Activated T-helper 1 cell treated with anti-CD3 and anti-CD28 coated beads, Interleukin-12 subunit alpha, Interleukin-12 subunit beta, Interleukin-2, Interleukin-4 antibody, amounts not matched to agents 30 ng/mL and 10 ng/mL and 1 ng/mL, durations not matched to agents 14 hours and 24 hours and 36 hours (primary cell): ENCODE results near the gene PIGT. TPM values are rescaled to one million over a fixed set of nuclear protein-coding genes. Genes with fewer than 3 reads are reported as not detected.

ENCODE experiments used
- DNase-seq: peaks from one replicate; pipeline ENCODE4 v3.0.0; 2021; ENCODE audit warnings: low spot score
- H3K27ac Mint-ChIP-seq: one replicate; pipeline ENCODE4 v1.8.0; 2021; ENCODE audit warnings: mild to moderate bottlenecking, mixed read lengths
- H3K27me3 Mint-ChIP-seq: one replicate; pipeline ENCODE4 v1.8.0; 2022; ENCODE audit warnings: mild to moderate bottlenecking, moderate library complexity, mixed read lengths; ENCODE audit not compliant: insufficient read depth
- H3K36me3 Mint-ChIP-seq: one replicate; pipeline ENCODE4 v1.8.0; 2021; ENCODE audit warnings: low read depth, mixed read lengths
- H3K4me1 Mint-ChIP-seq: one replicate; pipeline ENCODE4 v1.8.0; 2021; ENCODE audit warnings: low read depth, mixed read lengths
- H3K4me3 Mint-ChIP-seq: one replicate; pipeline ENCODE4 v1.8.0; 2021; ENCODE audit warnings: mild to moderate bottlenecking, moderate library complexity, mixed read lengths
- H3K9me3 Mint-ChIP-seq: one replicate; pipeline ENCODE4 v1.8.0; 2021; ENCODE audit warnings: mixed read lengths
- intact Hi-C: fragments of 100-400 bp; cut with micrococcal nuclease; formaldehyde crosslinking; loops from one replicate; pipeline ENCODE4 v1.15.1; 2024
- total RNA-seq: library from RNA; stranded (reverse); gene quantifications from 2 replicates; pipeline ENCODE4 v1.2.3, GENCODE V29; 2022

PIGT gene
- total RNA-seq, 1 donor from 2014 or later, result 90.6 TPM

DNA sequence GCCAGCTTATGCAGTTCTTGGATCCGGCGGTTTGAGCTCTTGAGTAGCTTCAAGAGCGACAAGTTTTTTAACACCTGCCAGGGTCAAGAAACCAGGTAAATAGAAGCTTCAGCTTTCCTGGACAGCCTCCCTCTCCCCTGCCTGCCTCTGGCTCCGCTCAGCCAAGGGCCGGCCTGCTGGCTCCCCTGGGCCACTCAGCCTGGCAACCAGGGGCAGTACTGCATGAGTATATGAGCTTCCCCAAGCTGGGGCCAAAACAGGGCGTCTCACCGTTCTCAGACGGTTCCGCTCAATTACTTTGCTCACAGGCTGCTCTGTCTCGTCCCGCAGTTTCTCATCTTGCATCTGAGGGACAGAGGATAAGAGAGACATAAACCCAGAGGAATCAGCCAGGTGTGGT is 38.7 kb upstream of the PIGT start:
- DNase-seq, result no peak
- H3K36me3 Mint-ChIP-seq, result peaks cover 3% of the 10 kb centered on the region
- H3K27ac Mint-ChIP-seq, result no peak overlapping the region

DNA sequence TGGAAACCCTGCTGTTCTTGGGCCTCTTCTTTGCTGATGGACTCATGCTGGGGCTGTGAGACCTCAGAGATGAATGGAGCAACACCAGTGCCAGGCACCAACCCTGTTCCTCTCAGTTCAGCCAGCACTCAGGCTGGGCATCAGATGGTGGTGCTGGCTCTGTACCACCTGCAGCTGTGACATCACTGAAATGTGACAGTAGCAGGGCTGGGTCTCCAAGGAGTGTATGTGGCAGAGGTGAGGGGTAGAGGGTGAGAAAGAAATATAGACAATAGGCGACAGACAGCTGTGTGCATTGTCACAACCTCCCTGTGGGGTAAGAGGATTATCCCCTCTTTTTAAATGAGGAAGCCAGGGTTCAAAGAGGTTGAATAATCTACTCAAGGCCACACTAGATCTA is 37.8 kb upstream of the PIGT start, which contains the start of gene TP53TG5:
TSS of gene TP53TG5 (minus strand) at position 135 of the 400 bp plus-strand sequence. CDS start at position 46, 89 bp downstream.
- Mint-ChIP-seq H3K4me1 (peaks cover 13% of the 10 kb centered on the region), H3K27me3 (no peaks in the 10 kb centered on the region), H3K36me3 (peaks cover 3% of the 10 kb centered on the region), H3K4me3 (no peak within 1 kb of the TSS), H3K9me3 (no peaks in the 10 kb centered on the region), H3K27ac (peak within 1 kb of the TSS; percentile 55)
- intact Hi-C loops, result no loop called here
- DNase-seq, result no peak

More for the DNA sequence above, 38.7 kb upstream of the PIGT start:
- Mint-ChIP-seq H3K27me3 (no peaks in the 10 kb centered on the region), H3K4me3 (no peak overlapping the region), H3K9me3 (no peaks in the 10 kb centered on the region), H3K4me1 (peaks cover 16% of the 10 kb centered on the region)
- intact Hi-C loops, result no loop called here

DNA sequence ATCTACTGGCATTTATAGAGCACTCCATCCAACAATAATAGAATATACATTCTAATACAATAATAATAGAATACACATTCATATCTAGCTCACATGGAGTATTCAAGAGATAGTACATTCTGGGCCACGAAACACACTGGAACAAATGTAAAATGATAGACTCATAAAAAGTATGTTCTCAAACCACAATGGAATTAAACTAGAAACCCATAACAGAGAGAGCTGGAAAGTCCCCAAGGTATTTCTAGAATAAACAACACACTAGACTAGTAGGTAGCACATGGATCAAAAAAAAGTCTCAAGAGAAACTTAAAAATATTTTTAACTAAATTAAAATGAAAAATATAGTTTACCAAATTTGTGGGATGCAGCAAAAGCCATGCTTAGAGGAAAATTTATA is 28.7 kb upstream of the PIGT start:
- intact Hi-C loops, result loop anchor here (1.0 kb wide), 1 partner anchor 8 kb away; no protein-coding TSS in a partner anchor
- H3K9me3 Mint-ChIP-seq, result peaks cover 11% of the 10 kb centered on the region
- no peaks in the 10 kb centered on the region for H3K27me3 Mint-ChIP-seq
- no peak overlapping the region for H3K4me3 Mint-ChIP-seq
- H3K36me3 Mint-ChIP-seq, result peaks cover 1% of the 10 kb centered on the region
- H3K4me1 Mint-ChIP-seq, result peaks cover 12% of the 10 kb centered on the region
- no peak overlapping the region for H3K27ac Mint-ChIP-seq
- DNase-seq, result no peak

DNA sequence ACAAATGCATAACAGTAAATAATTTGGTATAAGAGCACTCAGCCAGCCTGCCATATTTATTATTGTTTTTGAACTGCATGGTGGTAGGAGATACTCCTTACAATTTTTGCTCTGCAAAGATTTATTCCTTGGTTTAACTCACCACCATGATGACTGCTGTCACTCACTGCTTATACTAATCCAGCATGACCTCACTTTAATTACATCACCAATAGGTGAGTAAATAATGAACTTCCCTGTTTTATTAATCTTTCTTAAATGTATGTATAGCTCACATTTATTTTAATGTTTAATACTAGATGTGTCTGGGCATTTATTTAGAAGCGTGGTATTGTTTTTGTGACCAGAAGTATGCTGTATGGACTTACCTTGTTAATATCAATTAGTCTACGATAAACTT is 25.0 kb upstream of the PIGT start:
- H3K27ac Mint-ChIP-seq, result no peak overlapping the region
- no peaks in the 10 kb centered on the region for H3K27me3 Mint-ChIP-seq
- intact Hi-C loops, result no loop called here
- peaks cover 11% of the 10 kb centered on the region for H3K9me3 Mint-ChIP-seq
- H3K4me1 Mint-ChIP-seq, result peaks cover 12% of the 10 kb centered on the region
- DNase-seq, result no peak
- no peaks in the 10 kb centered on the region for H3K36me3 Mint-ChIP-seq
- no peak overlapping the region for H3K4me3 Mint-ChIP-seq

DNA sequence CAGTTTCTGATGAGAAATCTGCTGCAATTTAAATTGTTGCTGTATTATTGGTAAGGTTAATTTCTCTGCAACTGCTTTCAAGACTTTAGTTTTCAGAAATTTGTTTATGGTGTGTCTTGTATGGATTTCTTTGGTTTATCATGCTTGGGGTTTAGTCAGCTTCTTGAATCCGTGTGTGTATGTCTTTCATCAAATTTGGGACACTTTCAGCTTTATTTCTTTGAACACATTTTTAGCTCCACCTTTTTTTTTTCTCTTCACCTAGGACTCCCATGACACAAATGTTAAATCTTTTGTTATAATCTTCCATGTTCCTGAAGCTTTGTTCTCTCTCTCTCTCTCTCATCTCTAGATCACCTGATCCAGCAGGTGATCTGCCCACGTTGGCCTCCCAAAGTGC is 24.4 kb upstream of the PIGT start:
- intact Hi-C loops, result no loop called here
- Mint-ChIP-seq H3K4me3 (no peak overlapping the region), H3K27ac (no peak overlapping the region), H3K9me3 (peaks cover 11% of the 10 kb centered on the region), H3K36me3 (no peaks in the 10 kb centered on the region), H3K4me1 (peaks cover 12% of the 10 kb centered on the region), H3K27me3 (no peaks in the 10 kb centered on the region)
- DNase-seq, result no peak

DNA sequence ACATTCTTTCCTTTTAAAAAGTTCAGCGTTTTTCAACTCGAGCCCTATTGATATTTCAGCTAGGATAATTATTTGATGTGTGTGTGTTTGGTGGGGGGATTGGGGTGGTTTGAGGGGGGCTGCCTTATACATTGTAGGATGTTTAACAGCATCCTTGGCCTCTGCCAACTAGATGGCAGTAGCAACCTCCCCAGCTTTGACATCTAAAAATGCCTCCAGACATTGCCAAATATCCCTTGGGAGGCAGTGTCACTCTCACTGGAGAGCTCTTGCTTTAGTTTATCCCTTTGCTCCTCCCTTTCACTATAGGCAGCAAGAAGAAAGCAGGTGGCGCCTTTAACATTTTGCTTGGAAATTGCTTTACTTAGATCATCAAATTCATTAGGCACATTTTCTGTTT is 23.2 kb upstream of the PIGT start:
- H3K27me3 Mint-ChIP-seq, result no peaks in the 10 kb centered on the region
- peaks cover 6% of the 10 kb centered on the region for H3K9me3 Mint-ChIP-seq
- no peak overlapping the region for H3K4me3 Mint-ChIP-seq
- H3K36me3 Mint-ChIP-seq, result no peaks in the 10 kb centered on the region
- intact Hi-C loops, result no loop called here
- H3K4me1 Mint-ChIP-seq, result peaks cover 1% of the 10 kb centered on the region
- DNase-seq, result no peak
- H3K27ac Mint-ChIP-seq, result no peak overlapping the region

DNA sequence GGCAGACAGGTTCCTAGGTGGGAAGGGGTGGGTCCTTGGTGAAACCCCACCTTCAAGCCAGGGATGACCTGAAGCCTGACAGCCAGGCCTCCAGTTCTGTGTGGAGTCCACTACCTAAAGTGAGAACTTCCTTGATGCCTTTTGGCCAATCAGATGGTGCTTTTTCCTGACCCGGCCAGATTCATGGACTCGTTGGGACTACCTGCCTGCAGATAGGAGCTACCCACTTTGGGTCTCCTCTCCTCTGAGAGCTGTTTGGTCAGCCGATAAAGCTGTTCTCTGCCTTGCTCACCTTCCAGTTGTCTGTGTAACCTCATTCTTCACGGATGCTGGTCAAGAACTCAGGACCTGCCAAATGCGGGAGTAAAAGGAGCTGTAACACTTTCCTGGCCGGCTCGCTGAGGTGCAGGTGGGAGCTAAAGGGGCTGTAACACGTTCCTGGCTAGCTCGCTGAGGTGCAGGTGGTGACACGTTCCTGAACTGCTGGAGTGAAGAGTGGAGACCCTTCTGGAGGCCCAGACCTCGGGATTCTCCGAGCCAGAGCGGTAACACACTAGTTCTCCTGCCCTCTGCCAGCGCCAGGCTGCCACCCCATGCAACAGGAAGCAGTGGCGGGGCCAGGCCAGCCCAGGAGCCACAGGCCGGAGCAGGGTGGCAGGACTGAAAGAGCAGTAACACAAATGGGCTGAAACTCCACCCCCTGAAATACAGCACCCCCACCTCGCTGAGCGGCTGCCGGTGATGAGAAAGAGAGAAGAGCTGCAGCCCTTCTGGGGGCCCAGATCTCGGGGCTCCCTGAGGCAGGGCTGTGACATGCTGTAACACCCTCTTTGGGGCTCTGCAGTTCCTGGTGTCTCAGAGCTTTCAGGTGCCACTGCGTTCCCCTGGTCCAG is 21.5 kb upstream of the PIGT start:
- Mint-ChIP-seq H3K4me3 (no peak overlapping the region), H3K9me3 (peaks cover 7% of the 10 kb centered on the region), H3K27ac (no peak overlapping the region)

DNA sequence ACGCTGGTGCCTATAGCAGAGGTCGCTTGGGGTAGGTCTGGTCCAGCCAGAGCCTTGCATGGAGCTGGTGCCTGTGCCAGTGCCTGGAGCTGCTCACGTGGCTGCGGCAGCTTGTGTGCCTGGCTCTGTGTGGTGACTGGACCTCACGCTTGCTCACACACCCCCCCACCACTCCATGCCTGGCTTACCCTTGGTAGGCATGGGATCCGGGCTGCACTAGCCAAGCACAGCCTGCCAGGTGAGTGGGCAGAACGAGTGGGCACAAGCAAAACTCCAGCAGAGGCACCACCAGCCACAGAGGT is 20.9 kb upstream of the PIGT start:
- DNase-seq, result no peak
- H3K4me1 Mint-ChIP-seq, result no peaks in the 10 kb centered on the region
- no peak overlapping the region for H3K4me3 Mint-ChIP-seq
- H3K36me3 Mint-ChIP-seq, result peaks cover 4% of the 10 kb centered on the region
- peaks cover 13% of the 10 kb centered on the region for H3K9me3 Mint-ChIP-seq
- H3K27ac Mint-ChIP-seq, result no peak overlapping the region
- no peaks in the 10 kb centered on the region for H3K27me3 Mint-ChIP-seq
- intact Hi-C loops, result no loop called here

More for the DNA sequence above, 21.5 kb upstream of the PIGT start:
- intact Hi-C loops, result no loop called here
- Mint-ChIP-seq H3K27me3 (no peaks in the 10 kb centered on the region), H3K4me1 (no peaks in the 10 kb centered on the region), H3K36me3 (no peaks in the 10 kb centered on the region)
- DNase-seq, result no peak

DNA sequence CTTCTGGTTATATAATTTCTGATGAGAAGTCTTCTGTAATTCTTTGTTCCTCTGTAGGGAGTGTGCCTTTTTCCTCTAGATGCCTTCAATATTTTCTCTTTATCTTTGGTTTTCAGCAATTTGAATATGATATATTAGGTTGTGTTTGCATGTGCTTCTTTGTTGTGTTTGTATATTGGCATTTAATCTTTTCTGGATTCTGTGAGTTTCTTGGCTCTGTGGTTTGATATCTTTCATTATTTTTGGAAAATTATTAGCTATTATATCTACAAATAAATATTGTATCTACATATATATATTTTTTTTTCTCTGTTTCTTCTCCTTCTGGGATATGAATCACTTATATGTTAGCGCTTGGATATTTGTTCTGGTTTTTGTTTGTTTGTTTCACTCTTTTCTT is 16.9 kb upstream of the PIGT start:
- H3K4me3 Mint-ChIP-seq, result no peak overlapping the region
- intact Hi-C loops, result no loop called here
- no peak for DNase-seq
- H3K27ac Mint-ChIP-seq, result no peak overlapping the region
- peaks cover 3% of the 10 kb centered on the region for H3K27me3 Mint-ChIP-seq
- H3K9me3 Mint-ChIP-seq, result peaks cover 35% of the 10 kb centered on the region
- H3K4me1 Mint-ChIP-seq, result no peaks in the 10 kb centered on the region
- H3K36me3 Mint-ChIP-seq, result peaks cover 11% of the 10 kb centered on the region

DNA sequence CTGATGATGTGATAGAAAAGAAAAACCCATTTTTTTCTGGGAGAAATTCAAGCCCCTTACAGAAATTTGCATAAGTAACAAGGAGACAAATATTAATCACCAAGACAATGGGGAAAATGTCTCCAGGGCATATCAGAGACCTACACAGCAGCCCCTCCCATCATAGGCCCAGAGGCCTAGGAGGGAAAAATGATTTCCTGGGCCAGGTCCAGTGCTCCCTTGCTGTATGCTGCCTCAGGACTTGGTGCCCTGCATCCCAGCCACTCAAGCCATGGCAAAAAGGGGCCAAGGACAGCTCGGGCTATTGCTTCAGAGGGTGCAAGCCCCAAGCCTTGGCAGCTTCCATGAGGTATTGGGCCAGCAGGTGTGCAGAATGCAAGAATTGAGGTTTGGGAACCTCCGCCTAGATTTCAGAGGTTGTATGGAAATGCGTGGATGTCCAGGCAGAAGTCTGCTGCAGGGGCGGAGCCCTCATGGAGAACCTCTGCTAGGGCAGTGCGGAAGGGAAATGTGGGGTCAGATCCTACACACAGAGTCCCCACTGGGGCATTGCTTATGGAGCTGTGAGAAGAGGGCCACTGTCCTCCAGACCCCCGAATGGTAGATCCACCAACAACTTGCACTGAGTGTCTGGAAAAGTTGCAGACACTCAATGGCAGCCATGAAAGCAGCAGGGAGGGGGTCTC is 15.5 kb upstream of the PIGT start:
- H3K9me3 Mint-ChIP-seq, result peaks cover 35% of the 10 kb centered on the region
- H3K27me3 Mint-ChIP-seq, result peaks cover 12% of the 10 kb centered on the region
- H3K4me3 Mint-ChIP-seq, result no peak overlapping the region
- peaks cover 11% of the 10 kb centered on the region for H3K36me3 Mint-ChIP-seq
- peaks cover 6% of the 10 kb centered on the region for H3K4me1 Mint-ChIP-seq
- intact Hi-C loops, result no loop called here
- no peak for DNase-seq
- H3K27ac Mint-ChIP-seq, result no peak overlapping the region

DNA sequence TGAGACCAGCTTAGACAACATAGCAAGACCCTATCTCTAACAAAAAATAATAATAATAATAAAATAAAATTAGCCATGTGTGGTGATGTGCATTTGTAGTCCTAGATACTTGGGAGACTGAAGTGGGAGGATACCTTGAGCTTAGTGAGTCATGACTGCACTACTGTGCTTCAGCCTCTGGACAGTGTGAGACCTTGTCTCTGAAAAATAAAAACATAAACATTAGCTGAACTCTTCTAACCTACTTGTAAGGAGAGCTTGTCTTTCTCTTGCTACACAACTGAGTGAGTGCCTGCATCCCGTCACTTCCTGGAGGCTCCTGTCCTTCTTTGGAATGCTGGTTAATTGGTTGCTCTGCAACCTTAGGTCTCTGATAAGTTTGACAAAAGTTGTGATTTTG is 13.0 kb upstream of the PIGT start:
- peaks cover 11% of the 10 kb centered on the region for H3K36me3 Mint-ChIP-seq
- H3K27me3 Mint-ChIP-seq, result peaks cover 13% of the 10 kb centered on the region
- DNase-seq, result no peak
- no peak overlapping the region for H3K4me3 Mint-ChIP-seq
- peaks cover 35% of the 10 kb centered on the region for H3K9me3 Mint-ChIP-seq
- intact Hi-C loops, result no loop called here
- no peak overlapping the region for H3K27ac Mint-ChIP-seq
- H3K4me1 Mint-ChIP-seq, result peaks cover 13% of the 10 kb centered on the region

DNA sequence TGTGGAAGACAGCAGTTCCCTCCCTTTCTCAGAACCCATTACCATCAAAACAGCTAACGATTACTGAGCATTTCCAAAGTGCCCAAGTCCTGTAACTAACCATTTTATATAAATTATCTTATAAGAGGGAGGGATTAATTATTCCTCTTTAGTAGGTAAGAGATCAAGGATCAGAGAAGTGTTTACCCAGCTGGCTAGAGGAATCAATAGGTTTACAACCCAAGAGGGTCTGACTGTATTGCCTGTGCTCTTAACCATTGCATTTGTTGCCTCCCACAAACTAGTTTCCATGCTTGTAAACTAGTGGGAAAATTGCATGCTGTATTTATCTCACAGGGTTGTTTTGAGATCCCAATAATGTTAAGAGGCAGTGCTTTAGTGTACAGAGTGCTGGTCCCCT is 11.5 kb upstream of the PIGT start:
- intact Hi-C loops, result no loop called here

DNA sequence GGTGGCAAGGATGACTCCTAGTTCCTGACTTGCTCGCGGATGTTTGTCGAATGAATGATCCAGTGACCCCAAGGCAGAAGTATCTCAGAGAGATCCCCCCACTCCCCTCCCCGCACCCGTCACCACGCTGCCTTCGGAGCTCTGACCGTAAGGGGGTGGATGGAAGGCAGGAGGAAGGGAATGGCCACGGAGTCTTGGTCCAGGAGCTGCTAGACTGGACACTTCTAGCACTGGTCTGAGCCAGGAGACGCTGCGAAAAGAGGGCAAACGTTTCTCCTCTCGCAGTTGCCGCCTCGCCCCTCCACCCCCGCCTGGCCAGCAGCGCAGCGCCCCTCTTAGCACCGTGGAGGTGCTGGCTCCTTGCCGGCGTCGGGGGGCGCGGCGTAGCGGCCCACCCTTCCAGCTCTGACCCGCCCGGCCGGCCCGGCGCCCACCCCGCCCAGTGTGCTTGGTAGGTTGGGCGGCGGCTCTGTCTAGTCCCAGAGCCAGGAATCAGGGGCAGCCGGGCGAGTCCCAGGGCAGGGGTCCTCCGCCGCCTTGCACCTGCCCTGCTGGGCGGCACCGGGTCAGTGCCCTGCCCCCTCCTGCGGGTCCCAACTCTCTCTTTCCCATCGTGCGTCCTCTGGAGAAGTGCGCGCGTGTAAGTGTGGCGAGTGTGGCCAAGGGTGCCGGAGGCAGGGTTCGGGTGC is 10.2 kb upstream of the PIGT start:
- H3K9me3 Mint-ChIP-seq, result peaks cover 16% of the 10 kb centered on the region
- intact Hi-C loops, result loop anchor here (2.0 kb wide), 2 partner anchors 31 to 43 kb away; partner anchors contain the start of gene SYS1
- peaks cover 13% of the 10 kb centered on the region for H3K27me3 Mint-ChIP-seq
- H3K27ac Mint-ChIP-seq, result peak overlapping the region; percentile 59
- H3K4me3 Mint-ChIP-seq, result peak overlapping the region; percentile 81
- DNase-seq, result no peak
- peaks cover 21% of the 10 kb centered on the region for H3K4me1 Mint-ChIP-seq
- H3K36me3 Mint-ChIP-seq, result peaks cover 6% of the 10 kb centered on the region

More for the DNA sequence above, 11.5 kb upstream of the PIGT start:
- Mint-ChIP-seq H3K36me3 (peaks cover 11% of the 10 kb centered on the region), H3K9me3 (peaks cover 28% of the 10 kb centered on the region), H3K27ac (peak overlapping the region; percentile 34), H3K4me3 (peak overlapping the region; percentile 81), H3K27me3 (peaks cover 13% of the 10 kb centered on the region), H3K4me1 (peaks cover 21% of the 10 kb centered on the region)
- DNase-seq, result no peak
